ENCODE measurements around the gene PRKCA. TPM values are rescaled to one million over a fixed set of nuclear protein-coding genes. Genes with fewer than 3 reads are reported as not detected.

The PRKCA gene
- total RNA-seq, 3 donors from 2014 or later (not counting 1 experiment from before 2014, with no cell fraction given) = 19.6 to 29.0 (median 20.4) TPM

DNA sequence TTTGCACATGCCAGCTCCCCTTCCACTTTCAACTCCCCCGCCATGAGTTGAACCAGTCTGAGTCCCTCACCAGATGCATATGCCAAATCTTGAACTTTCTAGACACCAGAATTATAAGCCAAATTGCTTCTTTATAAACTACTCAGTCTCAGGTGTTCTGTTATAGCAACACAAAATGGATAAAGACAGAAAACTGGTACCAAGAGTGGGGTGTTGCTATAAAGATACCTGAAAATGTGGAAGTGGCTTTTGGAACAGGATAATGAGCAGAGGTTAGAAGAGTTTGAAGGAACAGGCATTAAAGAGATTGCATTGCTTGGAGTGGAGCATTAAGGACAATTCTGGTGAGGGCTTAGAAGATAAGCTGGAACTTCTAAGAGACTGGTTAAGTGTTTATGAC, 515.3 kb downstream of the PRKCA start:
- ATAC-seq (no peak), DNase-seq (no peak)
- no peaks in the 10 kb centered on the region for H3K4me1 ChIP-seq (ENCODE audit: control insufficient read depth, insufficient read depth, low read length)
- TF ChIP-seq CTCF (IDR thresholded peaks at IDR 0.05) = no peak
- no peak overlapping the region for H3K27ac ChIP-seq (ENCODE audit: low read length)
- intact Hi-C loops (cut with micrococcal nuclease) = no loop called here
- no peaks in the 10 kb centered on the region for H3K36me3 ChIP-seq (ENCODE audit: control insufficient read depth, insufficient read depth, low read length)
- H3K9me3 ChIP-seq (ENCODE audit: control insufficient read depth, insufficient read depth, low read length) = peaks cover 6% of the 10 kb centered on the region
- H3K4me1 Mint-ChIP-seq = no peaks in the 10 kb centered on the region
- 96% methylated on average over 1 of the region's 1 CpG for WGBS (ENCODE audit: insufficient coverage)
- H3K4me3 ChIP-seq (ENCODE audit: low read length) = no peak overlapping the region
- H3K27me3 Mint-ChIP-seq (ENCODE audit: low read depth in 2 of 2) = peaks cover 7 to 12% of the 10 kb centered on the region in 2 donors
- no peaks in the 10 kb centered on the region for H3K27me3 ChIP-seq (ENCODE audit: control insufficient read depth, insufficient read depth, low read length)
- H3K4me3 Mint-ChIP-seq = no peak overlapping the region
- no peak overlapping the region for H3K27ac Mint-ChIP-seq
- peaks cover 3 to 4% of the 10 kb centered on the region in 2 donors for H3K9me3 Mint-ChIP-seq
- no peaks in the 10 kb centered on the region for H3K36me3 Mint-ChIP-seq

DNA sequence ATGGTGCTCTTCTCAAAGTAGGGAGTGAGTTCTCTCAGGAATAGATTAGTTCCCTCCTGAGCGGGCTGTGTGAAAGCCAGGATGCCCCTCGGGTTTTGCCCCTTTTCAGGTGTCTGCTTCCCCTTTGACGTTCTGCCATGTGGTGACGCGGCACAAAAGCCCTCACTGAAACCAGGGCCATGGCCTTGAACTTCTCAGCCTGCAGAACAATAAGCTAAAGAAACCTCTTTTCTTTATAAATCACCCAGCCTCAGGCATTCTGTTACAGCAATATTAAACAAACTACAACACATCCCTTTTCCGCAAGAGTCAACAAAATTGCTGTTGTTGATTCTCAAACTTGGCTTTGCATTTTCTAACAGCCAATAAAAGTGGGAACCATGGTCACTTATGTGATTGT, 517.1 kb downstream of the PRKCA start:
- Mint-ChIP-seq H3K4me1 (no peaks in the 10 kb centered on the region), H3K9me3 (peaks cover 3 to 4% of the 10 kb centered on the region in 2 donors), H3K36me3 (no peaks in the 10 kb centered on the region), H3K4me3 (no peak overlapping the region), H3K27me3 (ENCODE audit: low read depth in 2 of 2) (peaks cover 3 to 7% of the 10 kb centered on the region in 2 donors), H3K27ac (no peak overlapping the region)
- H3K27ac ChIP-seq (ENCODE audit: low read length) = no peak overlapping the region
- TF ChIP-seq CTCF (IDR thresholded peaks at IDR 0.05) = no peak
- H3K4me3 ChIP-seq (ENCODE audit: low read length) = no peak overlapping the region
- H3K36me3 ChIP-seq (ENCODE audit: control insufficient read depth, insufficient read depth, low read length) = no peaks in the 10 kb centered on the region
- no peak for DNase-seq
- 88% methylated on average over 6 of the region's 6 CpGs for WGBS (ENCODE audit: insufficient coverage)
- peaks cover 6% of the 10 kb centered on the region for H3K9me3 ChIP-seq (ENCODE audit: control insufficient read depth, insufficient read depth, low read length)
- no peak for ATAC-seq
- H3K4me1 ChIP-seq (ENCODE audit: control insufficient read depth, insufficient read depth, low read length) = no peaks in the 10 kb centered on the region
- no peaks in the 10 kb centered on the region for H3K27me3 ChIP-seq (ENCODE audit: control insufficient read depth, insufficient read depth, low read length)
- intact Hi-C loops (cut with micrococcal nuclease) = no loop called here

- H3K9me3 Mint-ChIP-seq = peaks cover 3 to 4% of the 10 kb centered on the region in 2 donors
- peaks cover 7 to 15% of the 10 kb centered on the region in 2 donors for H3K27me3 Mint-ChIP-seq (ENCODE audit: low read depth in 2 of 2)
- H3K4me1 ChIP-seq (ENCODE audit: control insufficient read depth, insufficient read depth, low read length) = no peaks in the 10 kb centered on the region
- no peak overlapping the region for H3K4me3 Mint-ChIP-seq
- peaks cover 6% of the 10 kb centered on the region for H3K9me3 ChIP-seq (ENCODE audit: control insufficient read depth, insufficient read depth, low read length)
- no peaks in the 10 kb centered on the region for H3K27me3 ChIP-seq (ENCODE audit: control insufficient read depth, insufficient read depth, low read length)
- intact Hi-C loops (cut with micrococcal nuclease) = no loop called here
- no peak overlapping the region for H3K27ac ChIP-seq (ENCODE audit: low read length)
- no peaks in the 10 kb centered on the region for H3K36me3 ChIP-seq (ENCODE audit: control insufficient read depth, insufficient read depth, low read length)
- DNase-seq (no peak), ATAC-seq (no peak)
- H3K4me3 ChIP-seq (ENCODE audit: low read length) = no peak overlapping the region
- no peak for TF ChIP-seq CTCF (IDR thresholded peaks at IDR 0.05)
- H3K36me3 Mint-ChIP-seq = no peaks in the 10 kb centered on the region
- WGBS (ENCODE audit: insufficient coverage) = 69% methylated on average over 5 of the region's 8 CpGs
- H3K4me1 Mint-ChIP-seq = no peaks in the 10 kb centered on the region
- no peak overlapping the region for H3K27ac Mint-ChIP-seq
These were observed 519.6 kb downstream of the PRKCA start for GRCh38 chr17:66822009-66822408.

DNA sequence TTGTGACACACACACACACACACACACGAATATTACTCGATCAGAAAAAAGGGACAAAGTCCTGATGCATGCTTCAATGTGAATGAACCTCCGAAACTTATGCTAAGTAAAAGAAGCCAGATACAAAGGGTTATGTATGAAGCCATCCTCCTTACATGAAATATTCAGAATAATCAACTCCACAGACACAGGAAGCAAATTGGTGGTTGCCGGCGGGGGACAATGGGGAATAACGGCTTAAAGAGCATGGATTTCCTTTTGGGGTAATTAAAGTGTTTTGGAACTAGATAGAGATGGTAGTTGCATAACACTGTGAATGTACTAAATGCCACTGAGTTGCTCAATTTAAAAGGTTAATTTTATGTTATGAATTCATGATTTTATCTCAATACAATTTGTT, 524.4 kb downstream of the PRKCA start:
- Mint-ChIP-seq H3K27me3 (ENCODE audit: low read depth in 2 of 2) (peaks cover 25 to 36% of the 10 kb centered on the region in 2 donors), H3K36me3 (no peaks in the 10 kb centered on the region), H3K4me3 (no peak overlapping the region), H3K4me1 (peaks cover 0 to 11% of the 10 kb centered on the region in 2 donors), H3K27ac (no peak overlapping the region), H3K9me3 (no peaks in the 10 kb centered on the region)
- H3K9me3 ChIP-seq (ENCODE audit: control insufficient read depth, insufficient read depth, low read length) = no peaks in the 10 kb centered on the region
- peaks cover 3% of the 10 kb centered on the region for H3K27me3 ChIP-seq (ENCODE audit: control insufficient read depth, insufficient read depth, low read length)
- intact Hi-C loops (cut with micrococcal nuclease) = no loop called here
- H3K27ac ChIP-seq (ENCODE audit: low read length) = no peak overlapping the region
- H3K36me3 ChIP-seq (ENCODE audit: control insufficient read depth, insufficient read depth, low read length) = no peaks in the 10 kb centered on the region
- H3K4me1 ChIP-seq (ENCODE audit: control insufficient read depth, insufficient read depth, low read length) = no peaks in the 10 kb centered on the region
- no peak for ATAC-seq
- H3K4me3 ChIP-seq (ENCODE audit: low read length) = no peak overlapping the region
- TF ChIP-seq CTCF (IDR thresholded peaks at IDR 0.05) = no peak
- DNase-seq = no peak
- 88% methylated on average over 6 of the region's 6 CpGs for WGBS (ENCODE audit: insufficient coverage)
